GM21723 (cell line): ENCODE measurements around the gene CENPM.

ENCODE experiments used
- ATAC-seq: cut with Tn5 transposase; IDR thresholded peaks from one replicate; pipeline ENCODE4 v1.9.1; 2021; ENCODE audit warnings: mild to moderate bottlenecking, moderate library complexity; ENCODE audit not compliant: unreplicated experiment

The CENPM gene, protein sequence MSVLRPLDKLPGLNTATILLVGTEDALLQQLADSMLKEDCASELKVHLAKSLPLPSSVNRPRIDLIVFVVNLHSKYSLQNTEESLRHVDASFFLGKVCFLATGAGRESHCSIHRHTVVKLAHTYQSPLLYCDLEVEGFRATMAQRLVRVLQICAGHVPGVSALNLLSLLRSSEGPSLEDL

DNA sequence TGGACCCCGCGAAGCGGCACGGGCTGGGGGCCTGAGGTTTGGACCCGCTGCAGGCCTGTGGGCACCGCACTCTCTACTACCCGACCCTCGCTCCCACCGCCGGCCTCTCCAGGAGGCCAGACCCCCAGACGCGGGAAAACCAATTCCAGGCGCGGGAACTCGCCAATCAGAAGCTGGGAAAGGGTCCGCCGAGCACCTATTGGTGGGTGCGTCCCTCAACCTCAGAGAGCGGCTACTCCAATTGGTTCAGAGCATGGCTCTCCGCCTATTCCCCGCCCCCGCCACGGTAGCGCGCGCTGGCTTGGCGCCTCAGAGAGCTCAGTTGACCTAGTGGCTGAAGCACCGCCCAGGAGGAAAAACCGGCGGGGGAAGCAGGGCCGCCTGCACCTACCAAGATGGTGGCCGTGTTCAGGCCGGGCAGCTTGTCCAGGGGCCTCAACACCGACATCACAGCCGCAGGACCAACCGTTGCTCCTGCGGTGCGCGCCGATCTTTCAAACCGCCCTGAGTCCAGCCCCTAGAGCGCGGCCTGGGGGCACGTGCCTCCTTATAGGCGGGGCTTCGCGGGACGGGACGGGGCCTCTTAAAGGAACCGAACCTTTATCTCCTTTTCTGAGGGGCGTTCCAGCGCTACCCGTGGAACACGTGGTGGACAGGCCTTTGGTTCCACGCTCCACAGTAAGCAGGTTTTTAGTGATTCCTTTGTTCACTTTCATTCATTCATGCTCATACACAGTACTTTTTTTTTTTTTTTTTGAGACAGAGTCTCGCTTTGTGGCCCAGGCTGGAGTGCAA, at the start of gene CENPM:
TSS of gene CENPM (minus strand) at position 524 of the 795 bp plus-strand sequence. CDS start at position 448, 76 bp downstream.
- peak; percentile 77 for ATAC-seq

DNA sequence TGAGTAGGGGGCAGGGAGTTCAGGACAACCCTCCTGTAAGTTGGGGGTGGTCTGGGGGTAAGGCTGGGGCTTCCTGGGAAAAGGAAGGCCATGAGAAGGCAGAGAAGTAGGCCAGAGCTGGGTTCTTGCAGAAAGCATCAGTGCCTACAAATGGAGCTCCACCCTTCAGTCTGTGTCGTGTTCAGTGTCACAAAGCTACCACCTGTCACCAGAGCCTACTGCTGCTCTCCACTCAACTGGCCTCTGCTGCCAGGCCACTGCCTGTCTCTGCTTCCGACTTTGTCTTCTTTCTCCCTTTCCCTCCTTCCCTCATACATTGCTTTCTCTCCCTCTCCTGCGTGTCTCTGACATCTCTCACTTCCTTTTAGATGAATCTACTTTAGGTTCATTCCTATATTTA, 48.3 kb upstream of the CENPM start:
- ATAC-seq, result no peak

DNA sequence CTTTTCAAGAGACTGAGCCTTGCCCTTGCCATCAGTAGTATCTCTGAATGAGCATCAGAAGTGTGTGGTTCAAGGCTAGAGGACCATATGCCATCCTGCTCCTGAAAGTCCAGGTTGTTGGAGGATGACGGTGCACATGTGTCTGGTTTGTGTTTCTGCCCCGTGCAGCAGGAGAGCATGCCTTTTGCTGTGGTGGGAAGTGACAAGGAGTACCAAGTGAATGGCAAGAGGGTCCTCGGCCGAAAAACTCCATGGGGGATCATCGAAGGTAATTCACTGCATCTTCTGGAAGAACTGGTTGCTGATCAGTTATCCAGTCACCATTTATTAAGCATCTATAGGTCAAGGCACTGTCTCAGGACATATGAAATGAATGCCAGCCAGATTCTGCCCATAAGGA, 45.5 kb upstream of the CENPM start:
- ATAC-seq, result no peak

DNA sequence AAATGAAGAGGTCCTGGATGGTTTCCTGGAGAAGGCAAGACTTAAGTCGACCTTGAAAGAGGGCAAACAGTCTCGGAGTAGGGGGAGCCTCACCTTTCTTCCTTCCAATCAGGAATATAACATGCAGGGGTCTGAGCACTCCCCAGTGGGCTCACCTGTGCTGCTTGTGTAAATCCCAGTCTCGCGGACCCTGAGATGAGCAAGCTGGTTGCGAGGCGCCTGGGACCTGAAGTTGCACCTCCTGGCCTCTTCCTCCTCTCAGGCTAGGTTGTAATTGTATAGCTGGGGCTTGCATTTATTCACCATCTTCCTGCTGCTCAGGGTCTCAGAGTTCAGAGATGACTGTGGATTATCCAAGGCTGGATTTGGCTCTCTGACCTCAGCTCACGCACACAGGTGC, 44.2 kb upstream of the CENPM start:
- ATAC-seq, result no peak

DNA sequence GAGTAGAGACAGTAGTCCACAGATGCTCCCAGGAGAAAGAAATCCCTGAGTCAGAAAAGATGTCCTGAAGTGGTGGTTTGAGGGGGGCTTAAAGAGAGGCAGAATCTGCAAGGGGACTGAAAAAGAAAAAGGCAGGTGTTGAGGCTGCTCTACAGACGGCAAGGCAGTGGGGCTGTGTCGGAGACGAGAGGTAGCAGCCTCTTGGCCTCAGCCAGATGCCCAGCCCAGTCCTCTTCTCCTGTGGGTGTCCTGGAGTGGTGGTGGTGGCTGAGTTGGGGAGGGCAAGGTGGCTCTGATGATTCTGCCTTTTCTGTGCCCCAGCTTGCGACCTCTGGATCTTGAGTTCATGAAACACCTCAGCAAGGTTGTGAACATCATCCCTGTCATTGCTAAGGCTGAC, 42.3 kb upstream of the CENPM start:
- ATAC-seq, result no peak

DNA sequence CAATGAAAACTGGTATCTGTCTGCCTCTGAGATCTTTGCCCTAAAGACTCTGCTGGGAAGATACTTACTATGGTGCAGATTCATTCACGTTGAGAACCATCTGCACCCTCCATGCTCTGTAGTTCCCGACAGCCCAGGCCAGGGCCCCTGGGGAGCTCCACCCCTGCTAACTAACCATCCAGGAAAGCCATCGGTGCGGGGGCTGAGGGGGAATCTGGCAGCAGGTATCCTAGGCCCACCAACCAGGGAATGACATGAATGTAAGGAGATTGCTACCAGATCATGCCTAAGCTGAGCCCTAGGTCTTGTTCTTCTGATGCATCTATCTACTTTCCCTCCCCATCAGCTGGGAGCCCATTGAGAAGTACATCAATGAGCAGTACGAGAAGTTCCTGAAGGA, 40.3 kb upstream of the CENPM start:
- ATAC-seq, result no peak

DNA sequence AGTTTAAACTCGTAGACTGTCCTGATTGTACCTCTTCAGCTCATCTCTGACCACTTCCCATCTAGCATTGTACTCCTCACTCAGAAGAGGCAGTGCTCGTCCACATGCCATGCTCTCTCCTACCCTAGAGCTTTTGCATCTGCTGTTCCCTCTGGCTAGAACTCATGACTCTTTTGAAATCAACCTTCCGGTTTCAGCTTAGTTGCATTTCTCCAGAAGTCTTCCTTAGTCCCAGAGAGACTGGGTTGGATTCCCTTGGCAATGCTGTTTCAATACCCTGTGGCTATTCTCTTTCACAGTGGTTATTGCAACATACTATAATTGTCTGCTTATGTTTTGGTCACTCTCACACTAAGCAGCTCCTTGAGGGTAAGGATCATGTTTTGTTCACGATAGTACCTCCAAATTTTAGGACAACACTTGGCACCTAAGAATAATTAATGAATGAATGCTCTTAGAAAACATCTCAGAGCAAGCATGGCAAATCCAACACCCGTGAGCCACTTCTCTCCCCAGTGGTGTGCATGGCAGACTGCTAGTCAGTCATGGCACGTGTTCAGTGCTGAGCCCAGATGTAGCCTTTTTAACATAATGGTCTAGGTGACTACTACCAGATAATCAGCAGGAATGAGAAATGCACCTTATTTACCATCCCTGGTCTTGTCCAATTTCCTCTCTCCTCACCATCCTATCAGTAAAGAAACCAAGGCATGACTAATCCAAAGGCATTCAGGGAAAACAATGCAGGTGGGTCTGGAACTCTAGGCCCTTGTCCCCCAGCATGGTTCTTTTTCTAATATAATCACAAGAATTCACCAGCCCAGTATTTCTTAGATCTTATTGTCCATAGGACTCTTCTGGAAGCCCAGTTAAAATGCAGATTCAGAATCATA, 36.8 kb upstream of the CENPM start:
- no peak for ATAC-seq

DNA sequence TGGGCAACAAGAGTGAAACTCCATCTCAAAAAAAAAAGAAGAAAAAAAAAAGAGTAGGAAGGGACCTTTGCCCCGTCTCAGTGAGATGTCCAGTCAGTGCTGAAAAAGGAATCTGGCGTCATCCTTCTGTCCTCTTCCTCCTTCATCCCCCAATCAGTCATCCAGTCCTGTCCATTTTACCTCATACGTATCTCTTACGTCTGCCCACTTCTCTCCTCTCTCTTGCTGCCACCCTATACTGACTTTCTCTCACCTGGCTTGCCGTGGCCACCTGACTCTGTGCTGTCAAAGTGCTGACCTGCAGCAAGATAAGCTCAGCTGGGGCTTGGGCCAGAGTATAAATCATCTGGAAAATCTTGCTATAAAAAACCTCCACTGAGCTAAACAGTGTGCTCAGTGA, 35.9 kb upstream of the CENPM start:
- no peak for ATAC-seq

DNA sequence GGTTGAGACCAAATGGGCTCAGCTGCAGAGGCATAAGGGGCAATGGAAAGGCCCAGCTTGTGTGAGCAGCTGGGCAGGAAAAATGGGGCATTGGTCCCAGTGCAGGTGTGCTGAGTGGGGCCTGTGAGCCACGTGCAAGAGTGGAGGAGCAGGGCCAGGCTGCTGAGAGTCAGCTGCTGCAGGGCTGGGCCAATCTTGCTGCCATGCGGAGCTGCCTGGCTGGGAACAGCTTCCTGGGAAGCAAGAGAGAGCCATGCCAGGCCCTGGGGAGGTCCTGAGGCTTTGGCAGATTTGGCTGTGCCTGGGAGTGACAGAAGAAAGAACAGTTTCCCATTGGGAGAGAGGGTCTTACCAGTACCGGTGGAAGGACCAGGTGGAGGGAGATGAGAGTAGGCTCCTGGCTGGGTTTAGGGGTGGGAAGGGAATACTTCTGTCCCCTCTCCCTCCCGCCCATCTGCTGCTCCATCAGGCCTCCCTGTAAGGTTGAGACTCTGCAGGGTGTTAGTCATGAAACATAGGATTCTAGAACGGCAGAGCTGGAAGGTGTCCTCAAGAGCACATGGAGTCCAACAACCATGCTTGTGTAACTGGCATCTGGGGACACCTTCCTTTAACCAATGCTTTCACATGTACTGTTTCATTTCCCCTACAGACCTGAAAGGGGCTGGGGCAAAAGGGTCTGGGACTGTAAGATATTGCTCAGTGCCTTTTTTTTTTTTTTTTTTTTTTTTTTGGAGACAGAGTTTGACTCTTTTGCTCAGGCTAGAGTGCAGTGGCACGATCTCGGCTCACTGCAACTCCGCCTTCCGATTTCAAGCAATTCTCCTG, 32.7 kb upstream of the CENPM start:
- no peak for ATAC-seq

DNA sequence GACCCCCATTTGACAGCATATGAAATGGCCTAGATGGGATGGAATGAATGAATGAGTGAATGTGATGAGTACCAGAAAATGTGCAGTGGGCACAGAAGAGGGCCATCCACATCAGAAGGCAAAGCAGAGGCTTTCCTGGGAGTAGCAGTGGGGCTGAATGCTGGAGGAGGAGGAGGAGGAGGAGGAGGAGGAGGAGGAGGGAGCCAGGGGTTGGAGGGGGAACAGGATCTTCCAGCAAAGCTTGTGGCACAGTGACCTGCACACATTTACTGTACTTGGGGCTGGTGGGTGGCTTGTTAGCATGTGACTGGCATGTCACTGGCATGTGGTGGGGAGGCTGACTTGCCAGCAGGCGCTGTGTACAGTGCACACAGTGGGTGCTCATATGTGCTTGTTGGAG, 31.8 kb upstream of the CENPM start:
- no peak for ATAC-seq

DNA sequence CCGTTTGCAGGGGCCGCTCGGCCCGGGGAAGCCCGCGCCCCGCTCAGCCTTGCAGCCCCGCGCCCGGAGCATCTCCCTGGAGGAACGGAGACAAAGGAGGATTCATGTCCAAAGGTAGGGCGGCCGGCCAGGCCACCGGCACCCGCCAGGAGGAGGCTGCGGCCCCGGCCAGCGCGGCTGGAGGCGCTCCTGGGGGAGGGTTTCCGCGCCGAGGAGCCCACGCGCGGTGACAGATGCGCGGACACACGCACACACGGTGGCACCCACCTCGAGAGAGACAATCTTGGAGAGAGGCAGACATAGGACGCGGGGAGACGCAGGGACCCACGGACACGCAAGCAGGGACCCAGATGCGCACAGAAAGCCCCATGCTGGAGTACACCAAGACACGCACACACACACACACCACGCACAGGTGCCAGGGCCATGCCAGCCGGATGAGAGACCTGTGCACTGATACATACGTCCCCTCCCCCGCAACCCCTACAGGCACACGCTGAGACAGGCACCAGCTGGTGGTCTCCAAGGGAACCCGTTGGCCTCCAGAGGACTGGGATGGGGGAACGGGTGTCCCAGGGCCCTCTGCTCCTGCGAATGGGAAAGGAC, 30.1 kb upstream of the CENPM start:
- ATAC-seq, result no peak

DNA sequence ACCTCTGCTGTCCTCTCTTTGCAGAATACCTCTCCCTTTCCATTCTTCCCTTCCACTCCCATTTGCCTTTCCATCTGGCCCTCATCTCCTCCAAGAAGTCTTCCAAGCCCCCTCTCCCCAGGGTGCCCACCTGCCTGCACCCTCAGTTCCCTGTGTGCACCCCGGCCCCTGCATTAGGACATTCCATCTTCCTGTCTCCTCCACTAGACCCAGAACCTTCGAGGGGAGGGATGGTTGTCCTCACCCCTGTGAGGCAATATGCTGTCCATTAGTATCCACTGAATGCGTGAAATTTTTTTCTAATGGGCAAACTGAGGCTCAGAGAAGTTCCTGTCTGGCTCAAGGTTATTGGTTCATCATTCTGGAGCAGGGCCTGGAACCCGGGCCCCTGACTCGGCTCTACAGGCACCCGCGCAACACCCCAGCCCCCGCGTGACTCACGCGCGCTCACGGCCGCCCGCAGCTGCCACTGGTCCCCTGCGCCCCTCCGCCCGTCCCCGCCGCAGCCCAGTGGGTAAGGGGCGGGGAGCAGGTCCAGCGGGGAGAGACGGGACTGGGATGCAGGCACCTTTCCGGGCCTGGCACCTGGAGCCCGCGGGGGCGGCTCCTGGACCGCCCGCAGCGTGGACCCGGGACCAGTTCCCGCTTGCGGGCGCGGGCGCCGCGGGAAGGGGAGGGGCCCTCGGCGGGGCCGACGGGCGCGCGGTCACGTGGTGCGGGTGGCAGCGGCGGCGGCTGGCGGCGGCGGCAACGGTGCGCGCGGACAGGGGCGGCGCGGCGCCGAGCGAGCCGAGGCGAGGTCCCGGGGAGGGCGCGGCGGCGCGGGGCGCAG, 29.3 kb upstream of the CENPM start:
- peak; percentile 52 for ATAC-seq

DNA sequence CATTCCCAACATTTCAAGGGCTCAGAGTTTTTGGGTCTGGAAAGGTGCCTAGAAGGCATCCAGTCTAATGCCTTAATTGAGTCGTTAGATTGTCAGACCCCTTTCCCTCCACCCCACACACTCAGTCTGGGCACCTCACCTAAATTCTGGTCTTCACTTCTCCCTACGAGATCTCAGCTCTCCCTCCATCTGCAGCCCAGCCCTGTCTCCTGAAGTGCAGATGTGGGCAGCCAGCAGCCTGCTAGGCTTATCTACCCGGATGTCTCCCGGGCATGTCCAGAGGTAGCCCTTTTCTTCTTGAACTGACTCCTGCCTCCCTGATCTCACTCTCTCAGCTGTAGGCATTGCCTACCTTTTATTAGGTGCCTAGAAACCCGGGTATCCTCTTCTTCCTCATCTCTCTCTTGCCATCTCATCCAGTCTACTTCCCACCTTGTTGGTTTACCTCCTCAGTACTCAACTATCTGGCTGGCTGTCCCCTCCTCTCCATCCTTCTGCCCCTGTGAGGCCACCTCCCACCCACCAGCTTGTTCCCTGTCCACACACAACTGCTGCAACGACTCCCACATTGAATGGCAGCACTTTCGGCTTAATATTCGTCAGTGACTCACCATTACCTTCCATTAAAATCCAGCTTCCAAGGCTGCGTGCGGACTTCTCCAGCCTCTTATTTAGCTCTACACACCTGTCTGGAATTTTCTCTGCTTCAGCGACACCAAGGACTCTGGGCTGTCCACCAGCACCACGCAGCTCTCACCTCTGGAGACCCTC, 28.5 kb upstream of the CENPM start:
- ATAC-seq, result no peak

DNA sequence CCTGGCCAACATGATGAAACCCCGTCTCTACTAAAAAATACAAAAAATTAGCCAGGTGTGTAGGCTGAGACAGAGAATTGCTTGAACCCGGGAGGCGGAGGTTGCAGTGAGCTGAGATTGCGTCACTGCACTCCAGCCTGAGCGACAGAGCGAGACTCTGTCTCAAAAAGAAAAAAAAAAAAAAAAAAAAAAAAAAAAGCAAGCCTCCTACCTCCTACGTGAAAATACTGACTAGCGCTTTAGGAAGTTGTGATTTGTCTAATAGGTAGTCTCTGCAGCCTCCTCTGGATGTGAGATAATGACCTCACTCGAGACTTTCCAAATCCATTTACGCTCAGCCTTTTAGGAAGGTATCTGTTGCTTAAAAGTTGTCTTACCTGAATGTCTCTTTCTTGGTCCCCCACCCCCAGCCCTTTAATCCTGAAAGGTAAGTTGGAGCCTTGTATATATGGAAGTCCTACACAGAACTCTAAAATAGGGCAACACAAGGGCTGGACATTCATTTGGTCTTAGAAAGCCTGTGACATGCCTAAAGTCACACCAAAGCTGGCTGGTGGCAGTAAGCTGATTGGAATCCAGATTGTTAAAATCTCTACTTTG, 27.8 kb upstream of the CENPM start:
- ATAC-seq, result no peak

DNA sequence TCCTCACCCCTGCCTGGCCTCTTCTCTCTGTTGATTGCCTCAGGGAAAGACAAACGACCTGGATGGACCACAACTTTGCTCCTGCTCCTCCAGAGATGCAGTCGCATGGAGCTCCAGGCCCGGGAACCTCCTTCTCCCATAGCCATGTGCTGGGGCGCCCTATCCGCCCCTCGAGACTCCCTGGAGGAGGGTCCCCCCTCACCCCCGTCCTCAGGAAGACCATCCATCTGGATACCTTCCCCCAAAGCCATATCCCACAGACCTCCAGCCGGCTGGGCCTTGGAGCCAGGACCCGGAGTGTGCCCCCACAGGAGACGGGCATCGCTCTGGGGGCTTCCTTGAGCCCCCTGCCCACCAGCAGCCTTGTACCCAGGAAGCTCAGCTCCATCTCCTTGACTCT, 24.5 kb upstream of the CENPM start:
- ATAC-seq, result no peak

DNA sequence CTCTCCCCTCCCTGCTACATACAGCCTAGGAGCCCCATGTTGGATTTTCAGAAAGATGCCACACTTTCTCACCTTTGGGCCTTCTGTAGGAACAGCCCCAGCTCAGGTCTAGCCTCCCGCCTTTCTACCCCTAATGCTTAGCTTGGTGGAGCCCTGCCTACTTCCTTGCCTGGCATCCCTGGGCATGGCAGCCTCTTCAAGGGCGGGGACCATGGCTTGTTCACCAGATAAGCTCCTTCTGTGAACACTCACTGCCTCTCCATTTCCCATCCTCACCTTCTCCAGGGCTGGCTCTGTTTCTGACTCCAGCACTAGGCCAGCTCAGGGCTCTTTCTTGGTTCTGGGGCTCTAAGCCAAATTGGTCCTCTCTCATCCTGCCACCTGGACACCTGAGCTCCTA, 23.6 kb upstream of the CENPM start:
- ATAC-seq, result no peak

DNA sequence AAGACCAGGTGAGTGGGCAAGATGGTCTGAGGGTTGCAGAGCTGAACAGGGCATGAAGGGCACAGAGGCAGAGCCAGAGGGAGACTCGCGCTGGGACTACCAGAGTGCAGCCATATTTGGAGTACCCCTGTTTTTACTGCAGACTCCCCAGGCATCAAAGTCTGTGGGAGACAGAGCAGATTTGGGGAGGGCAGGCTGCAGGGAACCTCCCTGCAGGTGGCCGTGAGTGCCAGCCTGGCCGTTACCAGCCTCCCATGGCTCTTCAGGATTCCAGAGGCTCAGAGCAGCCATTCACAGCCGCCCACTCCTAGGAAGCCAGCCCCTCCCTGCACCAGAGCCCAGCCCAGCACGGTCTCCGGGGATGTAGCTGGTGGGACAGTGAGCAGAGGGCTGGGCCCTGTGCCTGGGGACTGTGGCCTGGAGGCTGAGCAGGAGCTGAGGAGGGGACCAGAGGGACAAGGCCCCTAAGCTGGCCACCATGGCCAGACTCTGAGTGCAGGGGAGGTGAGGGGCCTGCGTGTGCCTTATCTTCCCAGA, 22.2 kb upstream of the CENPM start, which contains the start of gene SEPTIN3:
TSS of gene SEPTIN3 (plus strand) at position 334 of the 537 bp plus-strand sequence. CDS start 2,050 bp downstream, outside the sequence.
- no peak for ATAC-seq

DNA sequence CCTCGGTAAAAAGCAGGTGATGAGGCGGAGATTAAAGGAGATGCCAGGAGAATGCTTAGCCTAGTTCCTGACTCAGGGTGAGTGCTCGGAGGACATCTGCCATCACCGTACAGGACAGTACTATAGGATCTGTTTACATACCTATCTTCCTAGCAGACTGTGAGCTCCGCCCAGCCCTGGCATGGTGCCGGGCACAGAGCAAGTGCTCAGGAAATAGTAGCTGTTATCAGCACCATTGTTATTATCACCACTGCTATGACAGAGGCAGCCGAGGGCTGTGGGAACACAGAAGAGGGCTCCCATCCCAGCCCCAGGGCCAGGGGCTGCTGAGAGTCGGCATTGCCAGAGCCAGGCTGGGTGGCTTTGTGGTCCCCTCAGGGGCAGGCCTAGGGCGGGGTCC, 21.6 kb upstream of the CENPM start:
- no peak for ATAC-seq
